H1 (cell line): Measurements from ENCODE around the gene CD68. TPM values are rescaled to one million over a fixed set of nuclear protein-coding genes. Genes with fewer than 3 reads are reported as not detected.

Source experiments
- ATF2 ChIP-seq: IDR thresholded peaks from 2 replicates; pipeline ENCODE4 v1.6.1; 2012; ENCODE audit warnings: low read length, inconsistent platforms
- CHD7 ChIP-seq: fragments of 300-600 bp; sonication (generic); IDR thresholded peaks from 2 replicates; pipeline ENCODE4 v1.7.1; 2012; ENCODE audit warnings: low read length, moderate library complexity, mild to moderate bottlenecking, inconsistent platforms; ENCODE audit not compliant: insufficient replicate concordance
- EZH2 ChIP-seq: fragments of 200-600 bp; sonication (generic); IDR thresholded peaks from 2 replicates; pipeline ENCODE4 v1.7.1; 2012; ENCODE audit warnings: low read depth, mild to moderate bottlenecking, moderate library complexity, low read length, inconsistent platforms; ENCODE audit not compliant: severe bottlenecking
- GABPA ChIP-seq: IDR thresholded peaks from 2 replicates; pipeline ENCODE4 v1.6.1; 2011; ENCODE audit warnings: mild to moderate bottlenecking, low read length, moderate library complexity, borderline replicate concordance; ENCODE audit not compliant: insufficient read depth
- POLR2A ChIP-seq, 2 experiments: IDR thresholded peaks; 1 replicate in 1 of 2; 2 replicates in 1 of 2; pipeline ENCODE4 v1.6.1; 2011; ENCODE audit warnings: low read depth in 2 of 2, low read length in 2 of 2, mild to moderate bottlenecking in 2 of 2; ENCODE audit errors: control extremely low read depth in 1 of 2
- RFX5 ChIP-seq: IDR thresholded peaks from 2 replicates; pipeline ENCODE4 v1.6.1; 2011; ENCODE audit warnings: low read depth, low read length, improper control_type of control experiment, borderline replicate concordance
- RNF2 ChIP-seq: fragments of 200-900, 300-1000 bp; sonication (generic); IDR thresholded peaks from 2 replicates; pipeline ENCODE4 v1.7.1; 2016; ENCODE audit warnings: borderline replicate concordance, low read depth, mild to moderate bottlenecking, antibody characterized with exemption, low read length; ENCODE audit not compliant: poor library complexity, severe bottlenecking; ENCODE audit errors: missing control alignments
- polyA plus RNA-seq, 7 experiments: library from polyadenylated mRNA; depleted of rRNA in 3 of 7; stranded (reverse) in 5 of 7; unstranded in 2 of 7; fragments of >200 nt in 5 of 7; fragments of 200-250 nt in 2 of 7; gene quantifications; 1 replicate in 5 of 7; 2 replicates in 1 of 7; 4 replicates in 1 of 7; pipeline versions ENCODE4 v1.2.1 to v1.2.3, GENCODE V29; 2011 to 2013; ENCODE audit warnings: missing spikeins in 2 of 7, mixed read lengths in 2 of 7
- total RNA-seq: library from RNA; stranded (reverse); fragmentation: NEBNext Ultra II Directional; extraction: Animal tissue kit (Norgen Biotek cat#: 25700); gene quantifications from 2 replicates; pipeline ENCODE4 v1.2.1, GENCODE V29; 2021

The CD68 gene
- total and polyA plus RNA-seq, 2 of the 8 experiments (the other 6 are each of a cell fraction or from before 2014, with no cell fraction given) = 0.18 TPM; not detected in 1

GRCh38 chr17:7579001-7579833 is at the start of gene CD68 (continued):
- peak; percentile 95 to 97 for TF ChIP-seq POLR2A (IDR thresholded peaks at IDR 0.05; ENCODE audit: control extremely low read depth in 1 of 2, low read depth in 2 of 2, low read length in 2 of 2)
- TF ChIP-seq GABPA = 0 out of 2 replicates have a peak, but pooled peaks have one; percentile 33
- no peak for TF ChIP-seq EZH2
- TF ChIP-seq RNF2 = no peak
- peak; percentile 91; the same call in 1 of the 2 replicates for TF ChIP-seq ATF2
- peak; percentile 47 for TF ChIP-seq CHD7
- no peak for TF ChIP-seq RFX5
